Lung microvascular endothelial cell (primary cell): ENCODE measurements around the gene CUL2. TPM values are rescaled to one million over a fixed set of nuclear protein-coding genes. Genes with fewer than 3 reads are reported as not detected.
A peak's percentile ranks its signal among the peaks of the same experiment; 100 is the strongest.
"Not testable (repeated sequence)": the region's sequence is repeated elsewhere in the genome, so short reads cannot be mapped to it uniquely, and the experiment has no call there.

Experiments used
- DNase-seq, 2 donors: peaks; one replicate each; pipeline versions ENCODE4 v3.0.0 to v3.0.0-alpha.2; 2010; ENCODE audit warnings: low read depth in 2 of 2
- total RNA-seq: library from RNA; depleted of rRNA; stranded (reverse); fragments of >200 nt; gene quantifications from 2 replicates; pipeline ENCODE4 v1.2.1, GENCODE V29; 2014

CUL2 gene
- total RNA-seq, 1 donor from 2014 or later = 20.0 TPM

- no peak for DNase-seq
These were observed 108.3 kb downstream of the CUL2 start for GRCh38 chr10:34981844-34982243.

GRCh38 chr10:34979938-34980337 lies 110.2 kb downstream of the CUL2 start:
- no peak for DNase-seq

GRCh38 chr10:34978080-34978479 lies 112.1 kb downstream of the CUL2 start:
- no peak for DNase-seq

GRCh38 chr10:34976380-34976910 lies 113.7 kb downstream of the CUL2 start:
- DNase-seq = not testable (repeated sequence)

- not testable (repeated sequence) for DNase-seq
These were observed 115.6 kb downstream of the CUL2 start for GRCh38 chr10:34974364-34975065.

GRCh38 chr10:34973757-34974156 lies 116.4 kb downstream of the CUL2 start:
- DNase-seq = not testable (repeated sequence)

- not testable (repeated sequence) for DNase-seq
These were observed 117.0 kb downstream of the CUL2 start for GRCh38 chr10:34973121-34973520.

GRCh38 chr10:34972591-34972990 lies 117.5 kb downstream of the CUL2 start:
- not testable (repeated sequence) for DNase-seq

- DNase-seq = not testable (repeated sequence)
These were observed 118.4 kb downstream of the CUL2 start for GRCh38 chr10:34971606-34972334.

GRCh38 chr10:34969171-34969570 lies 121.0 kb downstream of the CUL2 start:
- no peak for DNase-seq

- no peak for DNase-seq
These were observed 122.7 kb downstream of the CUL2 start for GRCh38 chr10:34967335-34967880.

GRCh38 chr10:34966451-34966850 lies 123.7 kb downstream of the CUL2 start:
- DNase-seq = no peak

GRCh38 chr10:34966040-34966439 lies 124.1 kb downstream of the CUL2 start:
- DNase-seq = no peak

GRCh38 chr10:34964166-34964800 lies 125.9 kb downstream of the CUL2 start:
- no peak for DNase-seq

GRCh38 chr10:34962866-34963265 lies 127.3 kb downstream of the CUL2 start:
- DNase-seq = no peak

GRCh38 chr10:34960983-34961382 lies 129.2 kb downstream of the CUL2 start:
- DNase-seq = peak; percentile 47 to 58

GRCh38 chr10:34959786-34960185 lies 130.4 kb downstream of the CUL2 start:
- no peak for DNase-seq

- DNase-seq = peak in 1 of 2 donors; percentile 30
These were observed 130.8 kb downstream of the CUL2 start for GRCh38 chr10:34959321-34959720.
